GM23338 (cell line): Measurements from ENCODE around the gene HDAC3. TPM values are rescaled to one million over a fixed set of nuclear protein-coding genes. Genes with fewer than 3 reads are reported as not detected.

Experiments used
- ATAC-seq: fragments of 200-7000 bp; cut with Tn5 transposase; 3 replicates; pipeline ENCODE4 v1.9.1; 2020
- DNase-seq: peaks from one replicate; pipeline ENCODE4 v3.0.0-alpha.2; 2015; ENCODE audit warnings: low spot score
- H2AFZ ChIP-seq: fragments of 200-600 bp; sonication (generic); 2 replicates; pipeline ENCODE4 v1.8.0; 2016; ENCODE audit warnings: antibody characterized with exemption, mild to moderate bottlenecking, moderate library complexity
- H3F3A ChIP-seq: fragments of 200-600 bp; sonication (generic); replicated peaks from 2 replicates; pipeline ENCODE4 v1.8.0; 2017; ENCODE audit warnings: antibody characterized with exemption, mixed run types, low read depth
- H3K27ac ChIP-seq: fragments of 200-600 bp; sonication (generic); 2 replicates; pipeline ENCODE4 v1.6.1; 2016; ENCODE audit warnings: low read depth
- H3K27me3 ChIP-seq: fragments of 200-600 bp; sonication (generic); 2 replicates; pipeline ENCODE4 v1.8.0; 2016; ENCODE audit warnings: mild to moderate bottlenecking, mixed run types, moderate library complexity; ENCODE audit not compliant: insufficient read depth
- H3K36me3 ChIP-seq: fragments of 200-600 bp; sonication (generic); 2 replicates; pipeline ENCODE4 v1.8.0; 2016; ENCODE audit warnings: mild to moderate bottlenecking; ENCODE audit not compliant: insufficient read depth
- H3K4me1 ChIP-seq: fragments of 200-600 bp; sonication (generic); 2 replicates; pipeline ENCODE4 v1.8.0; 2016; ENCODE audit warnings: mild to moderate bottlenecking, moderate library complexity; ENCODE audit not compliant: insufficient read depth
- H3K4me2 ChIP-seq: fragments of 200-600 bp; sonication (generic); 2 replicates; pipeline ENCODE4 v1.7.1; 2017; ENCODE audit warnings: mixed run types
- H3K4me3 ChIP-seq: fragments of 200-600 bp; sonication (generic); 2 replicates; pipeline ENCODE4 v1.6.1; 2016; ENCODE audit warnings: mixed run types
- H3K79me2 ChIP-seq: fragments of 200-600 bp; sonication (generic); replicated peaks from 2 replicates; pipeline ENCODE4 v1.8.0; 2017; ENCODE audit warnings: mild to moderate bottlenecking; ENCODE audit not compliant: insufficient read depth
- H3K9me2 ChIP-seq: fragments of 200-600 bp; sonication (generic); 2 replicates; pipeline ENCODE4 v1.8.0; 2017; ENCODE audit not compliant: insufficient read depth
- H4K20me1 ChIP-seq: fragments of 200-600 bp; sonication (generic); replicated peaks from 2 replicates; pipeline ENCODE4 v1.8.0; 2017; ENCODE audit warnings: mild to moderate bottlenecking; ENCODE audit not compliant: insufficient read depth
- H3K27ac Mint-ChIP-seq: 2 replicates; pipeline ENCODE4 v1.8.0; 2020; ENCODE audit warnings: inconsistent platforms, mild to moderate bottlenecking, moderate library complexity, mixed read lengths
- H3K27me3 Mint-ChIP-seq: 3 replicates; pipeline ENCODE4 v1.8.0; 2022; ENCODE audit warnings: low read depth, mild to moderate bottlenecking, moderate library complexity, mixed read lengths, inconsistent platforms; ENCODE audit not compliant: insufficient read depth, poor library complexity
- H3K36me3 Mint-ChIP-seq: 3 replicates; pipeline ENCODE4 v1.8.0; 2021; ENCODE audit warnings: low read depth, mild to moderate bottlenecking, inconsistent platforms, moderate library complexity, mixed read lengths
- H3K4me1 Mint-ChIP-seq: 3 replicates; pipeline ENCODE4 v1.8.0; 2020; ENCODE audit warnings: mild to moderate bottlenecking, inconsistent platforms, mixed read lengths
- H3K4me3 Mint-ChIP-seq: 3 replicates; pipeline ENCODE4 v1.8.0; 2021; ENCODE audit warnings: moderate library complexity, mild to moderate bottlenecking, inconsistent platforms, mixed read lengths
- H3K9me3 Mint-ChIP-seq: 3 replicates; pipeline ENCODE4 v1.8.0; 2020; ENCODE audit warnings: moderate library complexity, mild to moderate bottlenecking, inconsistent platforms, mixed read lengths
- CREB1 ChIP-seq: fragments of 250-450 bp; sonication (Bioruptor Pico); IDR thresholded peaks from 2 replicates; pipeline ENCODE4 v1.5.0; 2020; ENCODE audit warnings: low read depth, mild to moderate bottlenecking, moderate library complexity
- CTCF ChIP-seq, 2 experiments: fragments of 200-600 bp in 1 of 2; sonication (generic) in 1 of 2; conservative IDR thresholded peaks; 2 replicates each; pipeline versions ENCODE4 v1.5.1 to v1.6.1; 2016 to 2017; ENCODE audit warnings: antibody characterized with exemption in 2 of 2, low read depth in 2 of 2, mild to moderate bottlenecking in 2 of 2, moderate library complexity in 1 of 2
- ETS1 ChIP-seq: IDR thresholded peaks from 2 replicates; pipeline ENCODE4 v1.6.1; 2016; ENCODE audit warnings: antibody characterized with exemption
- EZH2 ChIP-seq: fragments of 200-600 bp; sonication (generic); IDR thresholded peaks from one replicate; pipeline ENCODE4 v1.8.0; 2017; ENCODE audit warnings: antibody characterized with exemption, mild to moderate bottlenecking, low read depth; ENCODE audit not compliant: unreplicated experiment
- JUNB ChIP-seq: IDR thresholded peaks from one replicate; pipeline ENCODE4 v1.6.1; 2016; ENCODE audit warnings: antibody characterized with exemption; ENCODE audit not compliant: unreplicated experiment
- NANOG ChIP-seq: IDR thresholded peaks from 2 replicates; pipeline ENCODE4 v1.6.1; 2016; ENCODE audit warnings: antibody characterized with exemption, borderline replicate concordance
- POLR2AphosphoS5 ChIP-seq: IDR thresholded peaks from 2 replicates; pipeline ENCODE4 v1.6.1; 2016; ENCODE audit warnings: antibody characterized with exemption, low read depth
- REST ChIP-seq: IDR thresholded peaks from one replicate; pipeline ENCODE4 v1.6.1; 2018; ENCODE audit warnings: antibody characterized with exemption; ENCODE audit not compliant: unreplicated experiment
- STAT1 ChIP-seq: IDR thresholded peaks from one replicate; pipeline ENCODE4 v1.6.1; 2016; ENCODE audit warnings: antibody characterized with exemption; ENCODE audit not compliant: unreplicated experiment
- ZNF114 ChIP-seq: fragments of 250-450 bp; sonication (Bioruptor Pico); IDR thresholded peaks from 2 replicates; pipeline ENCODE4 v1.5.0; 2020; ENCODE audit warnings: mild to moderate bottlenecking, moderate library complexity
- ZNF331 ChIP-seq: fragments of 250-450 bp; sonication (Bioruptor Pico); IDR thresholded peaks from 2 replicates; pipeline ENCODE4 v1.5.0; 2020; ENCODE audit warnings: low read depth, mild to moderate bottlenecking, moderate library complexity
- polyA plus RNA-seq: library from polyadenylated mRNA; unstranded; fragments of >200 nt; fragmentation: Nextera tagmentation; extraction: Ambion mirVana; gene quantifications from 2 replicates; pipeline ENCODE4 v1.2.1, GENCODE V29; 2016
- total RNA-seq: library from RNA; depleted of rRNA; stranded (reverse); fragments of >200 nt; shearing (Covaris generic); gene quantifications from 2 replicates; pipeline ENCODE4 v1.2.3, GENCODE V29; 2014

HDAC3 gene
- total and polyA plus RNA-seq, 2 experiments from 2014 or later: 59.2 to 90.0 TPM

GRCh38 chr5:141603923-141604717, 32.5 kb downstream of the HDAC3 start (continued):
- TF ChIP-seq REST (no peak), NANOG (no peak), ZNF114 (no peak), JUNB (no peak), ETS1 (no peak), EZH2 (no peak), CTCF (conservative IDR thresholded peaks at IDR 0.05; ENCODE audit: low read depth in 2 of 2) (no peak), ZNF331 (CRISPR knock-in tag) (no peak)

GRCh38 chr5:141602606-141603005, 34.0 kb downstream of the HDAC3 start:
- Histone ChIP-seq H2AFZ (no peak overlapping the region), H4K20me1 (peaks cover 32% of the 10 kb centered on the region), H3K4me3 (no peak overlapping the region), H3K4me2 (no peak overlapping the region), H3K79me2 (peaks cover 98% of the 10 kb centered on the region), H3F3A (no peaks in the 10 kb centered on the region), H3K36me3 (no peaks in the 10 kb centered on the region), H3K9me2 (no peaks in the 10 kb centered on the region), H3K27me3 (no peaks in the 10 kb centered on the region), H3K4me1 (no peaks in the 10 kb centered on the region), H3K27ac (no peak overlapping the region)
- H3K9me3 Mint-ChIP-seq: no peaks in the 10 kb centered on the region
- no peak overlapping the region for H3K4me3 Mint-ChIP-seq
- no peaks in the 10 kb centered on the region for H3K36me3 Mint-ChIP-seq
- peaks cover 9% of the 10 kb centered on the region for H3K4me1 Mint-ChIP-seq
- DNase-seq (no peak), ATAC-seq (no peak)
- H3K27me3 Mint-ChIP-seq: peaks cover 2% of the 10 kb centered on the region
- H3K27ac Mint-ChIP-seq: no peak overlapping the region
- TF ChIP-seq REST: no peak
- no peak for TF ChIP-seq ETS1
- no peak for TF ChIP-seq JUNB
- no peak for TF ChIP-seq NANOG
- TF ChIP-seq POLR2AphosphoS5: no peak
- TF ChIP-seq CREB1 (CRISPR knock-in tag): no peak
- no peak for TF ChIP-seq ZNF114
- TF ChIP-seq STAT1: no peak
